HCEC 1CT (cell line): ENCODE data around the gene ERICH2.

Experiments
- DNase-seq: peaks from one replicate; pipeline ENCODE4 v3.0.0-alpha.2; 2017

ERICH2 gene

DNA sequence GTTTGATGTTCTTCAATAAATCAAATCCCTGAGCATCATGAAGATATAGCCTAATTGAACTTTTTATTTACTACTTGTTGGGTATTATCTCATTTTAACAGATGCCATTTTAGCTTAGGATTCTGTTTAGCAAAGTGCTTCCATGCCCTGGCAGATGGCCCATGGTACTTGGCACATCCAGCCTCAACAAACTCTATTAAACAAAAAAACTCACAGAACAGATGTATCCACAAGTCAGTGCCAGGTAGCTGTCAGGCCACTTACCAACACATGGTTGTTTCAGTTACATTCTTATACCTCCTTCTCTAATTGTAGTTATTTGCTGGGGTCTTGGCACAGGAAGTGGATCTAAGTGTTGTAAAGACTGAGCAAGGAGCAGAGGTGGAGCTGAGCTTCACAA lies 76.1 kb downstream of the ERICH2 start:
- DNase-seq: no peak

DNA sequence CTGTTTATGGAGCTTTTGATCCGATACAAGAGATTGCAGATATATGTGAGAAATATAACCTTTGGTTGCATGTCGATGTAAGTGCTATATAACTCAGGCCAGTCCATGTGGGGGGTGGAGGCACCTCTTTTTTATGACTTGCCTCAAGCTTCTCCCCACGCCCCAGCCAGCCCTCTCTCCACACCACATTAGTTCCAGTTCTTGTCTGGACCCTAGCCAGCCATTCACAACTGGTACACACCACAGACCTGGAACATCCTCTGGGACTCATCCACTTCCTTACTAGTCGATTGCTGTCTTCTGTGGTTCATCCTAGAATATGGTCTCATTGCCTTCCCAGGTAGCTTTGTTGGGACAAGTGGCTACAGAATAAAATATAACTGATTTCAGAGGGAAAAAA lies 77.5 kb downstream of the ERICH2 start:
- DNase-seq: no peak
